Measurements from ENCODE around the gene SLC10A7.

- TF ChIP-seq, protein P1, sequence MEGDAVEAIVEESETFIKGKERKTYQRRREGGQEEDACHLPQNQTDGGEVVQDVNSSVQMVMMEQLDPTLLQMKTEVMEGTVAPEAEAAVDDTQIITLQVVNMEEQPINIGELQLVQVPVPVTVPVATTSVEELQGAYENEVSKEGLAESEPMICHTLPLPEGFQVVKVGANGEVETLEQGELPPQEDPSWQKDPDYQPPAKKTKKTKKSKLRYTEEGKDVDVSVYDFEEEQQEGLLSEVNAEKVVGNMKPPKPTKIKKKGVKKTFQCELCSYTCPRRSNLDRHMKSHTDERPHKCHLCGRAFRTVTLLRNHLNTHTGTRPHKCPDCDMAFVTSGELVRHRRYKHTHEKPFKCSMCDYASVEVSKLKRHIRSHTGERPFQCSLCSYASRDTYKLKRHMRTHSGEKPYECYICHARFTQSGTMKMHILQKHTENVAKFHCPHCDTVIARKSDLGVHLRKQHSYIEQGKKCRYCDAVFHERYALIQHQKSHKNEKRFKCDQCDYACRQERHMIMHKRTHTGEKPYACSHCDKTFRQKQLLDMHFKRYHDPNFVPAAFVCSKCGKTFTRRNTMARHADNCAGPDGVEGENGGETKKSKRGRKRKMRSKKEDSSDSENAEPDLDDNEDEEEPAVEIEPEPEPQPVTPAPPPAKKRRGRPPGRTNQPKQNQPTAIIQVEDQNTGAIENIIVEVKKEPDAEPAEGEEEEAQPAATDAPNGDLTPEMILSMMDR (IDR thresholded peaks at IDR 0.05) = no peak
- TF ChIP-seq POLR2AphosphoS5 (IDR thresholded peaks at IDR 0.05) = no peak
Observed at GRCh38 chr4:146340798-146341197, 180.9 kb downstream of the SLC10A7 start.
